ENCODE results near the gene FUT2. TPM values are rescaled to one million over a fixed set of nuclear protein-coding genes. Genes with fewer than 3 reads are reported as not detected.

FUT2 gene
- total and polyA plus RNA-seq, 2 donors (not counting 1 experiment from before 2014, with no cell fraction given), result not detected

DNA sequence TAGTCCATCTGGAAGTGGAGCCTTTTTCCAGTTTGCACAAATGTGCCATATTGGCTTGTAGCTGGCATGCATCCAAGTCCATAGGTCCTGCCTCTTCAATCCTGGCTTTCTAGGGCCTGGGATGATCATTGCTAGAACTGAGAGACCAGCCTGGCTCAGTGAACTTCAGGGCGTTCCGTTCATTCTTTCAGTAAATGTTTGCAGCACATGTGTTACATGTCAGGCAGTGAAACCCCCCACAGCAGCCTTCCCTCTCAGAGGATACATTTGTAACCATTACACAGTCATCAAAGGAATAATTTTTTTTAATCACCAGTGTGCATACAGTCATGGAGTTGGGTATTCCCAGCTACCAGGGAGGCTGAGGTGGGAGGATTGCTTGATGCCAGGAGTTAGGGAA, 9.7 kb downstream of the FUT2 start:
- no peaks in the 10 kb centered on the region for H3K79me2 ChIP-seq (ENCODE audit: control insufficient read depth, insufficient read depth, low read length)
- no peak overlapping the region for H3K4me3 ChIP-seq (ENCODE audit: control extremely low read depth in 1 of 5, extremely low read depth in 1 of 5, insufficient read depth in 1 of 5, low read depth in 2 of 5, low read length in 4 of 5)
- no peaks in the 10 kb centered on the region for H3K27me3 Mint-ChIP-seq
- no peak for DNase-seq
- no peaks in the 10 kb centered on the region for H3K4me1 ChIP-seq (ENCODE audit: control insufficient read depth in 2 of 2, insufficient read depth in 2 of 2, low read length in 2 of 2)
- no peak for ATAC-seq (ENCODE audit: low read depth)
- CTCF ChIA-PET, result interaction anchor here (0.8 kb wide), 1 partner anchor 22 kb away, joined by 4 read pairs; no protein-coding TSS in a partner anchor
- intact Hi-C loops (cut with micrococcal nuclease), result no loop called here
- no peaks in the 10 kb centered on the region for H3K4me1 Mint-ChIP-seq
- H4K20me1 ChIP-seq (ENCODE audit: control insufficient read depth, insufficient read depth, low read length, poor library complexity, severe bottlenecking), result no peaks in the 10 kb centered on the region
- no peaks in the 10 kb centered on the region for H3K9me3 Mint-ChIP-seq (ENCODE audit: insufficient read depth)
- H3K9me3 ChIP-seq (ENCODE audit: control extremely low read depth in 1 of 3, control insufficient read depth in 2 of 3, insufficient read depth in 1 of 3, low read length in 2 of 3), result peaks cover 0 to 1% (median 0%) of the 10 kb centered on the region in 3 donors
- H3K27me3 ChIP-seq (replicated peaks in 1 of 4; ENCODE audit: control extremely low read depth in 1 of 4, control insufficient read depth in 3 of 4, insufficient read depth in 4 of 4, low read length in 3 of 4), result no peaks in the 10 kb centered on the region
- no peak overlapping the region for H3K27ac Mint-ChIP-seq
- H2AFZ ChIP-seq (ENCODE audit: insufficient read depth, low read depth, low read length, poor library complexity, severe bottlenecking), result no peak overlapping the region
- H3K27ac ChIP-seq (ENCODE audit: low read length in 2 of 2), result no peak overlapping the region
- H3K4me3 Mint-ChIP-seq, result no peak overlapping the region
- WGBS (ENCODE audit: insufficient coverage), result 75% methylated on average over 2 of the region's 2 CpGs
- H3K4me2 ChIP-seq (replicated peaks; ENCODE audit: low read depth, low read length, poor library complexity, severe bottlenecking), result no peak overlapping the region
- peaks cover 0 to 2% of the 10 kb centered on the region in 2 experiments for H3K36me3 ChIP-seq (replicated peaks in 1 of 2; ENCODE audit: control extremely low read depth in 1 of 2, control insufficient read depth in 1 of 2, extremely low read depth in 1 of 2, insufficient read depth in 2 of 2, low read length in 1 of 2)
- POLR2A ChIA-PET, result no interaction called here
- TF ChIP-seq, protein P1, sequence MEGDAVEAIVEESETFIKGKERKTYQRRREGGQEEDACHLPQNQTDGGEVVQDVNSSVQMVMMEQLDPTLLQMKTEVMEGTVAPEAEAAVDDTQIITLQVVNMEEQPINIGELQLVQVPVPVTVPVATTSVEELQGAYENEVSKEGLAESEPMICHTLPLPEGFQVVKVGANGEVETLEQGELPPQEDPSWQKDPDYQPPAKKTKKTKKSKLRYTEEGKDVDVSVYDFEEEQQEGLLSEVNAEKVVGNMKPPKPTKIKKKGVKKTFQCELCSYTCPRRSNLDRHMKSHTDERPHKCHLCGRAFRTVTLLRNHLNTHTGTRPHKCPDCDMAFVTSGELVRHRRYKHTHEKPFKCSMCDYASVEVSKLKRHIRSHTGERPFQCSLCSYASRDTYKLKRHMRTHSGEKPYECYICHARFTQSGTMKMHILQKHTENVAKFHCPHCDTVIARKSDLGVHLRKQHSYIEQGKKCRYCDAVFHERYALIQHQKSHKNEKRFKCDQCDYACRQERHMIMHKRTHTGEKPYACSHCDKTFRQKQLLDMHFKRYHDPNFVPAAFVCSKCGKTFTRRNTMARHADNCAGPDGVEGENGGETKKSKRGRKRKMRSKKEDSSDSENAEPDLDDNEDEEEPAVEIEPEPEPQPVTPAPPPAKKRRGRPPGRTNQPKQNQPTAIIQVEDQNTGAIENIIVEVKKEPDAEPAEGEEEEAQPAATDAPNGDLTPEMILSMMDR (IDR thresholded peaks at IDR 0.05), result no peak
- TF ChIP-seq EZH2 (IDR thresholded peaks at IDR 0.05; ENCODE audit: borderline replicate concordance, insufficient read depth, low read depth, low read length, poor library complexity, severe bottlenecking), result no peak
- no peak overlapping the region for H3K9ac ChIP-seq (ENCODE audit: low read length)

DNA sequence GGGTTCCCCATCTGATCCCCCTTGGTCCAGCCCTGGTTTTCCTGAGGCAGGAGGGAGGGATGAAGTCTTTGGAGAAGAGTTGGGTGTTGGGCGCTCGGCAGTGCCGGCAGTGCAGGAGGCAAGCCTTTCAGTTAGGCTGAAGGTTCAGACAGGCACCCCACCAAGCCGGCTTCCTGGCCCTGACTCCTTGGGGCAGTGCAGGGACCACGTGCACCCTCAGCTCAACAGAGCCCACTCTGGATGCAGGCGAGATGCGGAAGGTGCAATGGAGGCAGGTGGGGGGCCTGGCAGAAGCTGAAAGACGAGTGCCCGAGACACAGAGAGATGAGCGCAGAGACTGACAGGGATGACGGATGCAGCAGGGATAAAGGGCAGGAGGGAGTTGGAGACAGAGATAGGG, 12.7 kb downstream of the FUT2 start:
- Mint-ChIP-seq H3K4me3 (no peak overlapping the region), H3K4me1 (peaks cover 5% of the 10 kb centered on the region), H3K9me3 (ENCODE audit: insufficient read depth) (no peaks in the 10 kb centered on the region), H3K27me3 (no peaks in the 10 kb centered on the region), H3K27ac (no peak overlapping the region)
- POLR2A ChIA-PET, result no interaction called here
- H2AFZ ChIP-seq (ENCODE audit: insufficient read depth, low read depth, low read length, poor library complexity, severe bottlenecking), result no peak overlapping the region
- no peak for DNase-seq
- H3K9me3 ChIP-seq (ENCODE audit: control extremely low read depth in 1 of 3, control insufficient read depth in 2 of 3, insufficient read depth in 1 of 3, low read length in 2 of 3), result no peaks in the 10 kb centered on the region
- no peaks in the 10 kb centered on the region for H4K20me1 ChIP-seq (ENCODE audit: control insufficient read depth, insufficient read depth, low read length, poor library complexity, severe bottlenecking)
- H3K79me2 ChIP-seq (ENCODE audit: control insufficient read depth, insufficient read depth, low read length), result peaks cover 4% of the 10 kb centered on the region
- H3K4me3 ChIP-seq (ENCODE audit: control extremely low read depth in 1 of 5, extremely low read depth in 1 of 5, insufficient read depth in 1 of 5, low read depth in 2 of 5, low read length in 4 of 5), result no peak overlapping the region
- TF ChIP-seq, protein P1 (IDR thresholded peaks at IDR 0.05), result no peak
- no peak for TF ChIP-seq EZH2 (IDR thresholded peaks at IDR 0.05; ENCODE audit: borderline replicate concordance, insufficient read depth, low read depth, low read length, poor library complexity, severe bottlenecking)
- no peak overlapping the region for H3K9ac ChIP-seq (ENCODE audit: low read length)
- intact Hi-C loops (cut with micrococcal nuclease), result no loop called here
- 97% methylated on average over 11 of the region's 11 CpGs for whole genome bisulfite sequencing (ENCODE audit: insufficient coverage)
- H3K4me2 ChIP-seq (replicated peaks; ENCODE audit: low read depth, low read length, poor library complexity, severe bottlenecking), result no peak overlapping the region
- CTCF ChIA-PET, result no interaction called here
- no peak for ATAC-seq (ENCODE audit: low read depth)
- H3K36me3 ChIP-seq (replicated peaks in 1 of 2; ENCODE audit: control extremely low read depth in 1 of 2, control insufficient read depth in 1 of 2, extremely low read depth in 1 of 2, insufficient read depth in 2 of 2, low read length in 1 of 2), result no peaks in the 10 kb centered on the region
- H3K27me3 ChIP-seq (replicated peaks in 1 of 4; ENCODE audit: control extremely low read depth in 1 of 4, control insufficient read depth in 3 of 4, insufficient read depth in 4 of 4, low read length in 3 of 4), result no peaks in the 10 kb centered on the region
- H3K27ac ChIP-seq (ENCODE audit: low read length in 2 of 2), result no peak overlapping the region
- H3K4me1 ChIP-seq (ENCODE audit: control insufficient read depth in 2 of 2, insufficient read depth in 2 of 2, low read length in 2 of 2), result peaks cover 5 to 7% of the 10 kb centered on the region in 2 donors
